WTC11 (cell line): Measurements from ENCODE around the gene ATP6V0B. TPM values are rescaled to one million over a fixed set of nuclear protein-coding genes. Genes with fewer than 3 reads are reported as not detected.

ENCODE experiments used
- ATAC-seq: fragments of 200-7000 bp; cut with Tn5 transposase; 2 replicates; pipeline ENCODE4 v1.10.0; 2021; ENCODE audit warnings: mild to moderate bottlenecking, moderate library complexity
- CTCF ChIA-PET: fragments of 300-600 bp; sonication (Branson Sonifier 250); formaldehyde crosslinking; loops from one replicate; lab custom pipeline; 2021; ENCODE audit warnings: antibody characterized with exemption; lab: Charles Lee
- POLR2A ChIA-PET: fragments of 350-600 bp; sonication (Branson Sonifier 250); formaldehyde crosslinking; loops from one replicate; lab custom pipeline; 2021; ENCODE audit warnings: antibody characterized with exemption; lab: Charles Lee
- DNase-seq: peaks from one replicate; pipeline ENCODE4 v3.0.0; 2021; ENCODE audit warnings: low spot score
- H3K27ac Mint-ChIP-seq: 2 replicates; pipeline ENCODE4 v1.8.0; 2021; ENCODE audit warnings: mixed read lengths
- H3K27me3 Mint-ChIP-seq: 2 replicates; pipeline ENCODE4 v1.8.0; 2021; ENCODE audit warnings: low read depth, mild to moderate bottlenecking, moderate library complexity, mixed read lengths
- H3K36me3 Mint-ChIP-seq: 2 replicates; pipeline ENCODE4 v1.8.0; 2021; ENCODE audit warnings: mixed read lengths
- H3K4me1 Mint-ChIP-seq: 2 replicates; pipeline ENCODE4 v1.8.0; 2022; ENCODE audit warnings: mixed read lengths
- H3K4me3 Mint-ChIP-seq: 2 replicates; pipeline ENCODE4 v1.8.0; 2021; ENCODE audit warnings: mild to moderate bottlenecking, moderate library complexity, mixed read lengths
- H3K9me3 Mint-ChIP-seq: 2 replicates; pipeline ENCODE4 v1.8.0; 2021; ENCODE audit warnings: mixed read lengths
- ARID4B ChIP-seq: sonication (generic); formaldehyde crosslinking; IDR thresholded peaks from 2 replicates; pipeline ENCODE4 v1.8.0; 2023; ENCODE audit warnings: missing genetic modification reagents, mild to moderate bottlenecking, borderline replicate concordance
- CREB1 ChIP-seq: sonication (generic); formaldehyde crosslinking; IDR thresholded peaks from 2 replicates; pipeline ENCODE4 v1.8.0; 2023; ENCODE audit warnings: mild to moderate bottlenecking, missing genetic modification reagents
- EMX1 ChIP-seq: fragments of 250-450 bp; sonication (Bioruptor Pico); IDR thresholded peaks from 2 replicates; pipeline ENCODE4 v1.8.0; 2021; ENCODE audit warnings: mild to moderate bottlenecking
- ETV6 ChIP-seq: sonication (generic); formaldehyde crosslinking; IDR thresholded peaks from 2 replicates; pipeline ENCODE4 v1.8.1; 2022; ENCODE audit warnings: mild to moderate bottlenecking, missing genetic modification reagents
- FOXK1 ChIP-seq: sonication (generic); formaldehyde crosslinking; IDR thresholded peaks from 2 replicates; pipeline ENCODE4 v1.8.0; 2022; ENCODE audit warnings: mild to moderate bottlenecking, moderate library complexity, missing genetic modification reagents
- GABPB1 ChIP-seq: sonication (generic); formaldehyde crosslinking; IDR thresholded peaks from 2 replicates; pipeline ENCODE4 v1.8.1; 2023; ENCODE audit warnings: mild to moderate bottlenecking, missing genetic modification reagents
- KAT7 ChIP-seq: sonication (generic); formaldehyde crosslinking; IDR thresholded peaks from 2 replicates; pipeline ENCODE4 v1.8.1; 2023; ENCODE audit warnings: missing genetic modification reagents, mild to moderate bottlenecking, borderline replicate concordance
- MAX ChIP-seq: sonication (generic); formaldehyde crosslinking; IDR thresholded peaks from 2 replicates; pipeline ENCODE4 v1.8.0; 2022; ENCODE audit warnings: mild to moderate bottlenecking, missing genetic modification reagents
- MLX ChIP-seq: sonication (generic); formaldehyde crosslinking; IDR thresholded peaks from 2 replicates; pipeline ENCODE4 v1.8.1; 2023; ENCODE audit warnings: mild to moderate bottlenecking, missing genetic modification reagents, moderate library complexity
- MYBL2 ChIP-seq: sonication (generic); formaldehyde crosslinking; IDR thresholded peaks from 2 replicates; pipeline ENCODE4 v1.8.1; 2023; ENCODE audit warnings: mild to moderate bottlenecking, moderate library complexity, missing genetic modification reagents
- OVOL2 ChIP-seq: fragments of 250-450 bp; sonication (Bioruptor Pico); IDR thresholded peaks from 2 replicates; pipeline ENCODE4 v1.9.0; 2021; ENCODE audit warnings: mild to moderate bottlenecking, borderline replicate concordance
- RORB ChIP-seq: fragments of 250-450 bp; sonication (Bioruptor Pico); IDR thresholded peaks from 2 replicates; pipeline ENCODE4 v1.9.0; 2021; ENCODE audit warnings: mild to moderate bottlenecking
- SMAD4 ChIP-seq: sonication (generic); formaldehyde crosslinking; IDR thresholded peaks from 2 replicates; pipeline ENCODE4 v1.8.0; 2022; ENCODE audit warnings: mild to moderate bottlenecking, missing genetic modification reagents
- TEAD4 ChIP-seq: sonication (generic); formaldehyde crosslinking; IDR thresholded peaks from 2 replicates; pipeline ENCODE4 v1.8.0; 2022; ENCODE audit warnings: mild to moderate bottlenecking, missing genetic modification reagents
- USF1 ChIP-seq: sonication (generic); formaldehyde crosslinking; IDR thresholded peaks from 2 replicates; pipeline ENCODE4 v1.8.0; 2022; ENCODE audit warnings: mild to moderate bottlenecking, missing genetic modification reagents
- USF2 ChIP-seq: sonication (generic); formaldehyde crosslinking; IDR thresholded peaks from 2 replicates; pipeline ENCODE4 v1.8.1; 2023; ENCODE audit warnings: mild to moderate bottlenecking, missing genetic modification reagents, moderate library complexity
- ZMAT4 ChIP-seq: fragments of 250-450 bp; sonication (Bioruptor Pico); IDR thresholded peaks from 2 replicates; pipeline ENCODE4 v1.9.0; 2021; ENCODE audit warnings: mild to moderate bottlenecking
- ZNF219 ChIP-seq: sonication (generic); formaldehyde crosslinking; IDR thresholded peaks from 2 replicates; pipeline ENCODE4 v1.8.0; 2023; ENCODE audit warnings: missing genetic modification reagents, mild to moderate bottlenecking, borderline replicate concordance
- ZNF423 ChIP-seq: fragments of 250-450 bp; sonication (Bioruptor Pico); IDR thresholded peaks from 2 replicates; pipeline ENCODE4 v2.1.2; 2022; ENCODE audit warnings: mild to moderate bottlenecking, moderate library complexity
- ZNF671 ChIP-seq: fragments of 250-450 bp; sonication (Bioruptor Pico); IDR thresholded peaks from 2 replicates; pipeline ENCODE4 v1.8.0; 2021; ENCODE audit warnings: mild to moderate bottlenecking
- total RNA-seq: library from RNA; stranded (reverse); gene quantifications from 3 replicates; pipeline ENCODE4 v1.2.3, GENCODE V29; 2021

The ATP6V0B gene
- total RNA-seq, 1 experiment from 2014 or later, result 110 TPM

- Mint-ChIP-seq H3K4me1 (peaks cover 22% of the 10 kb centered on the region), H3K4me3 (peak overlapping the region; percentile 86)
- no peak for DNase-seq
- POLR2A ChIA-PET, result interaction anchor here (0.5 to 1.2 kb wide), 3 partner anchors 37 to 224 kb away, joined by 3 to 4 read pairs (median 3); no protein-coding TSS in a partner anchor
- TF ChIP-seq MAX (CRISPR knock-in tag) (no peak), KAT7 (0 out of 2 replicates have a peak, but pooled peaks have one; percentile 57), ZNF423 (CRISPR knock-in tag) (peak; percentile 77)
- TF ChIP-seq, all 79 proteins: peak for 2
- Mint-ChIP-seq H3K27me3 (peaks cover 18% of the 10 kb centered on the region), H3K9me3 (no peaks in the 10 kb centered on the region), H3K36me3 (0 out of 2 replicates have a peak, but pooled peaks cover 1% of the 10 kb centered on the region), H3K27ac (peak overlapping the region; percentile 93; the same call in 1 of the 2 replicates)
- CTCF ChIA-PET, result interaction anchor here (0.6 to 9.8 kb wide), 5 partner anchors 45 to 1318 kb away, joined by 4 to 87 read pairs (median 4); no protein-coding TSS in a partner anchor
- no peak for ATAC-seq
Measured at GRCh38 chr1:43990271-43991199, 15.8 kb downstream of the ATP6V0B start.

- Mint-ChIP-seq H3K4me3 (peak overlapping the region; percentile 86), H3K36me3 (no peaks in the 10 kb centered on the region), H3K27me3 (peaks cover 18% of the 10 kb centered on the region), H3K4me1 (peaks cover 22% of the 10 kb centered on the region), H3K9me3 (no peaks in the 10 kb centered on the region), H3K27ac (peak overlapping the region; percentile 93; the same call in 1 of the 2 replicates)
- ATAC-seq, result no peak; the same call in 1 of the 2 replicates
- TF ChIP-seq SMAD4 (CRISPR knock-in tag) (no peak), CREB1 (CRISPR knock-in tag) (0 out of 2 replicates have a peak, but pooled peaks have one; percentile 38)
- ChIA-PET POLR2A (interaction anchor here (1.2 to 3.0 kb wide), 2 partner anchors 17 to 225 kb away, joined by 3 to 13 read pairs; partner anchors contain the start of gene ATP6V0B), CTCF (interaction anchor here (0.9 to 9.8 kb wide), 6 partner anchors 9 to 441 kb away, joined by 3 to 87 read pairs (median 8); no protein-coding TSS in a partner anchor)
- DNase-seq, result no peak
Measured at GRCh38 chr1:43991200-43991475, 16.4 kb downstream of the ATP6V0B start.

GRCh38 chr1:43991476-43992231 lies 16.9 kb downstream of the ATP6V0B start, which contains the start of gene CCDC24:
Gene CCDC24 (plus strand): TSS chr1:43991599. CDS start chr1:43991879, 280 bp downstream.
- no peaks in the 10 kb centered on the region for H3K9me3 Mint-ChIP-seq
- no peaks in the 10 kb centered on the region for H3K36me3 Mint-ChIP-seq
- peaks cover 18% of the 10 kb centered on the region for H3K27me3 Mint-ChIP-seq
- ChIA-PET POLR2A (interaction anchor here (0.6 to 3.0 kb wide), 7 partner anchors 17 to 422 kb away, joined by 3 to 13 read pairs (median 3); partner anchors contain the start of genes ATP6V0B and DPH2), CTCF (interaction anchor here (0.8 to 9.8 kb wide), 16 partner anchors 8 to 441 kb away, joined by 3 to 87 read pairs (median 4); partner anchors contain the start of gene DPH2)
- H3K4me1 Mint-ChIP-seq, result peaks cover 22% of the 10 kb centered on the region
- peak within 1 kb of the TSS; percentile 86 for H3K4me3 Mint-ChIP-seq
- ATAC-seq (peak; percentile 70), DNase-seq (peak; percentile 82)
- H3K27ac Mint-ChIP-seq, result peak within 1 kb of the TSS; percentile 93
- TF ChIP-seq ARID4B (CRISPR knock-in tag), result peak; percentile 38; the same call in 1 of the 2 replicates
- TF ChIP-seq GABPB1 (CRISPR knock-in tag), result peak; percentile 61
- peak; percentile 61; the same call in 1 of the 2 replicates for TF ChIP-seq MAX (CRISPR knock-in tag)
- TF ChIP-seq RORB (CRISPR knock-in tag), result no peak
- no peak for TF ChIP-seq ZNF423 (CRISPR knock-in tag)
- no peak for TF ChIP-seq ZNF219 (CRISPR knock-in tag)
- peak; percentile 42 for TF ChIP-seq USF2 (CRISPR knock-in tag)
- TF ChIP-seq KAT7, result no peak
- no peak for TF ChIP-seq TEAD4
- no peak for TF ChIP-seq ZMAT4 (CRISPR knock-in tag)
- TF ChIP-seq MLX, result 0 out of 2 replicates have a peak, but pooled peaks have one; percentile 24
- TF ChIP-seq MYBL2, result no peak
- no peak for TF ChIP-seq EMX1 (CRISPR knock-in tag)
- peak; percentile 36; the same call in 1 of the 2 replicates for TF ChIP-seq ETV6 (CRISPR knock-in tag)
- no peak for TF ChIP-seq FOXK1
- no peak for TF ChIP-seq ZNF671
- TF ChIP-seq OVOL2 (CRISPR knock-in tag), result no peak
- peak; percentile 42; the same call in 1 of the 2 replicates for TF ChIP-seq USF1 (CRISPR knock-in tag)
